GM12872 (cell line): ENCODE measurements around the gene ZBTB7C.

Experiments used
- CTCF ChIP-seq: IDR thresholded peaks from 3 replicates; pipeline ENCODE4 v1.5.1; 2011; ENCODE audit warnings: low read depth, mild to moderate bottlenecking, low read length, moderate library complexity; ENCODE audit not compliant: insufficient read depth

The ZBTB7C gene

GRCh38 chr18:48194591-48195181, 214.5 kb downstream of the ZBTB7C start:
- TF ChIP-seq CTCF = no peak

GRCh38 chr18:48193521-48194492, 215.4 kb downstream of the ZBTB7C start:
- TF ChIP-seq CTCF = no peak

DNA sequence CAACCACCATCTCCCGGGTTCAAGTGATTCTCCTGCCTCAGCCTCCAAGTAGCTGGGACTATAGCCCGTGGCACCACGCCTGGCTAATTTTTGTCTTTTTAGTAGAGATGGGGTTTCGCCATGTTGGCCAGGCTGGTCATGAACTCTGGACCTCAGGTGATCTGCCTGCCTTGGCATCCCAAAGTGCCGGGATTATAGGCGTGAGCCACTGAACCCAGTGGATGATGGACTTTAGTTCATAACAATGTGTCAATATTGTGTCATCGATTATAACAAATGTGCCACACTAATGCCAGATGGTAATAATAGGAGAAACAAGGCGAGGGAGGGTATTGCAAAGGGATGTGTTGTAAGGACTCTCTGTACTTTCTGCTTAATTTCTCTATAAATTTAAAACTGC, 216.6 kb downstream of the ZBTB7C start:
- TF ChIP-seq CTCF = no peak

GRCh38 chr18:48191494-48191893, 217.7 kb downstream of the ZBTB7C start:
- TF ChIP-seq CTCF = no peak

DNA sequence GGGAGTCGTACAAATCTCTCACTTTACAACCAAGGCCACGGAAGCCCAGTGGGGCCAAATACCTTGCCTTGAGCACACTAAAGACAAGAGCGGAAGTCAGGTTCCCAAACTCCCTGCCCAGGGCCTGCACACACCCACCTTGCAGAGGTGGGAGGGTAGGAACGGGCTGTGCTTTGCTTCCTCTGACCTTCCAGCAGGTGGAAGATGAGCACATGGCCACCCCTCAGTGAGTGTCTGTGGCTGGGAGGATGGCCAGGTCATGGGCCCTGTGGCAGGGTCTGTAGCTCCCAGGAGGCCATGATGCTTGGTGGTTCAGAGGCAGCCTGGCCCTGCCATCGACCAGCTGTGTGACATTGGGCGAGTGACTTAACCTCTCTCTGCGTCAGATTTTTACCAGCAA, 218.2 kb downstream of the ZBTB7C start:
- TF ChIP-seq CTCF = no peak

DNA sequence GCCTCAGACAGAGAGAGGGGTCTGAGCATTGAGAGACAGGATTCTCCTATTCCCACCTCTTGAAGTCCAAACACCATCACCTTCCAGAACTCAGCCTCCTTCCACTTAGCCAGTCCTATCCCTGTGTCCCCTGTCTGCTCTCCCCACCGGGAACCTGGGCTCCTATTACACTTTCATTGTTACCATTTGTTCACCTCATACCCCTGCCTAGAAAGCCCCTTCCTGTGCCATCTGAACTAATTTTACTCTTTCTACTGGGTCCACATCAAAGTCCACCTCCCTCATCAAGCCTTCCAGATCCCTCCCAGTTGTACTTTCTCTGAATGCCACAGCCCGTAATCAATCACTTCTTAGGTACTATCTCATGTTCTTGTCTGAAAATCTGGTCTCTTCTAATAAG, 220.6 kb downstream of the ZBTB7C start:
- no peak for TF ChIP-seq CTCF

DNA sequence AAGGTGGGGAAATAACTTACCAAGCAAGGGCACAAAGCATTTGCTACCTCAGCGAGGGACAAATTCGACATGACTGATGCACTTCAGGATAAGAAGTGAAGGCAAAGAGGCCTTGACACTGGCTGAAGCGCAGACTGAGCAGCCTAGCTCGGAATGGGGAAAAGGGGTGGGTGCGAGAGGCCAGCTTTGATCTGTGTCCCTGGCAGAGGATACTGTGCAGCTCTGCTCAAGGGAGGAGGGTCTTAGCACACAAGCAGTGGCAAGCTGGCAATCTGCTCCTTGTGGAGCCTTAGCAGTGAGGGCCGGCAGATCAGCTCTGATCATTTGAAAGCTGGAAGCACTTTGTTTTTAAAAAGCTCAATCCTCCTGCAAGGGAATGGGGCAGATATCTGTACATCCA, 222.3 kb downstream of the ZBTB7C start:
- no peak for TF ChIP-seq CTCF
